Measurements from ENCODE around the gene DMC1. TPM values are rescaled to one million over a fixed set of nuclear protein-coding genes. Genes with fewer than 3 reads are reported as not detected.

The DMC1 gene
- total and polyA plus RNA-seq, 2 of the 13 experiments (the other 11 are each of a cell fraction or from before 2014, with no cell fraction given): 0.82 TPM; not detected in 1

- CTCF ChIA-PET (ENCODE audit: low intra/inter-chr PET ratio, low total read pairs): no interaction called here
- in situ Hi-C loops (cut with HindIII; ENCODE audit: extremely low pct_ligation_motif_present, low pct_unique_long_range_greater_than_20kb): no loop called here
- POLR2A ChIA-PET: interaction anchor here (0.6 to 2.2 kb wide), 3 partner anchors 9 to 28 kb away, joined by 3 to 18 read pairs (median 3); no protein-coding TSS in a partner anchor
These were observed 88.7 kb downstream of the DMC1 start for GRCh38 chr22:38481162-38481870.

More at GRCh38 chr22:38481162-38481870, 88.7 kb downstream of the DMC1 start:
- ATAC-seq (no peak; the same call in 2 of the 3 replicates), FAIRE-seq (no peak), DNase-seq (ENCODE audit: low spot score) (no peak)
- no peak overlapping the region for H3K4me2 ChIP-seq (ENCODE audit: low read depth, low read length)
- no peaks in the 10 kb centered on the region for H3K9me3 ChIP-seq (ENCODE audit: low read length)
- no peak overlapping the region for H3K27ac ChIP-seq (ENCODE audit: extremely low read length, insufficient read depth, low read length)
- no peak overlapping the region for H3K4me3 ChIP-seq (replicated peaks in 1 of 3; ENCODE audit: insufficient read depth in 1 of 3, low read depth in 2 of 3, low read length in 3 of 3)
- no TSS peak for BruUV-seq (replicated peaks)
- no peak overlapping the region for H2AFZ ChIP-seq (ENCODE audit: low read length)
- peaks cover 3% of the 10 kb centered on the region for H4K20me1 ChIP-seq (ENCODE audit: insufficient read depth, low read length)
- intact Hi-C loops (cut with micrococcal nuclease; ENCODE audit: unreplicated experiment): no loop called here
- peaks cover 12% of the 10 kb centered on the region for H3K4me1 ChIP-seq (ENCODE audit: insufficient read depth, low read length)
- TF ChIP-seq NR0B2 (CRISPR knock-in tag; IDR thresholded peaks at IDR 0.05) (no peak), ZNF260 (CRISPR knock-in tag; IDR thresholded peaks at IDR 0.05; ENCODE audit: borderline replicate concordance, low read depth) (no peak), ZNF513 (CRISPR knock-in tag; conservative IDR thresholded peaks at IDR 0.05) (no peak), RBFOX2 (IDR thresholded peaks at IDR 0.05; ENCODE audit: low read depth, low read length) (0 out of 2 replicates have a peak, but pooled peaks have one; percentile 6), SSRP1 (CRISPR knock-in tag; IDR thresholded peaks at IDR 0.05) (peak; percentile 11; the same call in 1 of the 2 replicates), ASH2L (IDR thresholded peaks at IDR 0.05; ENCODE audit: insufficient read length, low read depth, low read length) (no peak), MBD4 (IDR thresholded peaks at IDR 0.05; ENCODE audit: borderline replicate concordance, low read length) (0 out of 2 replicates have a peak, but pooled peaks have one; percentile 14), NFAT5 (CRISPR knock-in tag; IDR thresholded peaks at IDR 0.05) (no peak)
- no peaks in the 10 kb centered on the region for H3K79me2 ChIP-seq (ENCODE audit: insufficient read depth, low read length)
- peaks cover 8 to 32% of the 10 kb centered on the region in 2 experiments for H3K36me3 ChIP-seq (replicated peaks in 1 of 2; ENCODE audit: control insufficient read depth in 1 of 2, insufficient read depth in 2 of 2, low read length in 2 of 2)
- 97% methylated on average over 3 of the region's 3 CpGs for WGBS (ENCODE audit: low lambda C conversion rate)
- H3K9ac ChIP-seq (ENCODE audit: insufficient read depth, low read depth, low read length): no peak overlapping the region
- no peaks in the 10 kb centered on the region for H3K27me3 ChIP-seq (ENCODE audit: control insufficient read depth in 1 of 2, insufficient read depth in 2 of 2, low read length in 2 of 2)
